Loucy (cell line): Measurements from ENCODE around the gene CSNK2B.

Experiments
- CTCF ChIP-seq: fragments of 200-600 bp; sonication (generic); conservative IDR thresholded peaks from 2 replicates; pipeline ENCODE4 v1.5.1; 2014; ENCODE audit warnings: mild to moderate bottlenecking, antibody characterized with exemption, low read length
- EZH2phosphoT487 ChIP-seq: fragments of 200-600 bp; IDR thresholded peaks from 2 replicates; pipeline ENCODE4 v1.6.1; 2018; ENCODE audit warnings: antibody characterized with exemption, mild to moderate bottlenecking, moderate library complexity, borderline replicate concordance

GRCh38 chr6:31642798-31643570 lies 22.9 kb upstream of the CSNK2B start:
- TF ChIP-seq CTCF (no peak), EZH2phosphoT487 (no peak)
